ENCODE data around the gene PLEKHH3.

DNA sequence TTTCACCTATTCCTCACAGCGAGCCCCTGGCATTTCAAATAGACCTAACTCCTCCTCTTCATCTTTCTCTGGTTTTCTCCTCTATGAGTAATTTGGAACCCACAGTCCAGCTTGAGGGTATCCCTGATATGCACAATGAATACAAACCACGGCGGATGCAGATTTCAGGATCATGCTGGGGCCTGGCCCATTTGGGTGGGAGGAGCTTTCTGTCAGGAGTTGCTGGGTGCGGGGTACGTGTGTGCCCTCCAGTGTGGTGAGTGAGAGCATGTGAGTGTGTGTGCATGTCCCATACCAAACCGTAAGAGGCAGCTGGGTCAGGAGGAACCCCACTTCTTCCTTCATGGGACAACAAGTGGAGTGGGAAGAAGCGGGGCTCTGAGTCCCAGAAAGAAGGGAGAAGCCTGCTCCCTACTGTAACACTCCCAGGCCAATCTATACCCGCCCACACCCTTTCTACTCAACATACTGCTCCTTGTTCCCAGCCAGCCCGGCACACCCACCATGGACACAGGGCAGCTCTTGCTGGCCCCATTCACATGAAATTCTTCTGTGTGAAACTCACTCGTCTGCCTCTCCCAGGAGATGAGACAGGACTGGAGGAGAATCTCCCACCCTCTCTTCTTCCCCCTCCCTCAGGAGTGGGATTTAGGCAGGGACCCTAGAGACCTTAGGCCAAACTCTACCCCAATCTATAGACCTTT is 23.9 kb upstream of the PLEKHH3 start:
- TF ChIP-seq, protein P1, sequence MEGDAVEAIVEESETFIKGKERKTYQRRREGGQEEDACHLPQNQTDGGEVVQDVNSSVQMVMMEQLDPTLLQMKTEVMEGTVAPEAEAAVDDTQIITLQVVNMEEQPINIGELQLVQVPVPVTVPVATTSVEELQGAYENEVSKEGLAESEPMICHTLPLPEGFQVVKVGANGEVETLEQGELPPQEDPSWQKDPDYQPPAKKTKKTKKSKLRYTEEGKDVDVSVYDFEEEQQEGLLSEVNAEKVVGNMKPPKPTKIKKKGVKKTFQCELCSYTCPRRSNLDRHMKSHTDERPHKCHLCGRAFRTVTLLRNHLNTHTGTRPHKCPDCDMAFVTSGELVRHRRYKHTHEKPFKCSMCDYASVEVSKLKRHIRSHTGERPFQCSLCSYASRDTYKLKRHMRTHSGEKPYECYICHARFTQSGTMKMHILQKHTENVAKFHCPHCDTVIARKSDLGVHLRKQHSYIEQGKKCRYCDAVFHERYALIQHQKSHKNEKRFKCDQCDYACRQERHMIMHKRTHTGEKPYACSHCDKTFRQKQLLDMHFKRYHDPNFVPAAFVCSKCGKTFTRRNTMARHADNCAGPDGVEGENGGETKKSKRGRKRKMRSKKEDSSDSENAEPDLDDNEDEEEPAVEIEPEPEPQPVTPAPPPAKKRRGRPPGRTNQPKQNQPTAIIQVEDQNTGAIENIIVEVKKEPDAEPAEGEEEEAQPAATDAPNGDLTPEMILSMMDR (IDR thresholded peaks at IDR 0.05): no peak
- no peak for TF ChIP-seq POLR2A (IDR thresholded peaks at IDR 0.05)
- no peak for TF ChIP-seq POLR2AphosphoS5 (IDR thresholded peaks at IDR 0.05)

Measured in breast epithelium (tissue), 3 donors.